Measurements from ENCODE around the gene CISH.

CISH gene

GRCh38 chr3:50610992-50611463, 546 bp downstream of the CISH start:
- TF ChIP-seq, protein P1, sequence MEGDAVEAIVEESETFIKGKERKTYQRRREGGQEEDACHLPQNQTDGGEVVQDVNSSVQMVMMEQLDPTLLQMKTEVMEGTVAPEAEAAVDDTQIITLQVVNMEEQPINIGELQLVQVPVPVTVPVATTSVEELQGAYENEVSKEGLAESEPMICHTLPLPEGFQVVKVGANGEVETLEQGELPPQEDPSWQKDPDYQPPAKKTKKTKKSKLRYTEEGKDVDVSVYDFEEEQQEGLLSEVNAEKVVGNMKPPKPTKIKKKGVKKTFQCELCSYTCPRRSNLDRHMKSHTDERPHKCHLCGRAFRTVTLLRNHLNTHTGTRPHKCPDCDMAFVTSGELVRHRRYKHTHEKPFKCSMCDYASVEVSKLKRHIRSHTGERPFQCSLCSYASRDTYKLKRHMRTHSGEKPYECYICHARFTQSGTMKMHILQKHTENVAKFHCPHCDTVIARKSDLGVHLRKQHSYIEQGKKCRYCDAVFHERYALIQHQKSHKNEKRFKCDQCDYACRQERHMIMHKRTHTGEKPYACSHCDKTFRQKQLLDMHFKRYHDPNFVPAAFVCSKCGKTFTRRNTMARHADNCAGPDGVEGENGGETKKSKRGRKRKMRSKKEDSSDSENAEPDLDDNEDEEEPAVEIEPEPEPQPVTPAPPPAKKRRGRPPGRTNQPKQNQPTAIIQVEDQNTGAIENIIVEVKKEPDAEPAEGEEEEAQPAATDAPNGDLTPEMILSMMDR (IDR thresholded peaks at IDR 0.05; ENCODE audit: low read depth, low read length), result no peak
- no peak for DNase-seq (ENCODE audit: low read depth, low spot score)
- H3K4me3 ChIP-seq (ENCODE audit: low read depth, low read length), result peak overlapping the region; percentile 55
- in situ Hi-C loops (cut with HindIII; ENCODE audit: low sequenced_read_pairs), result no loop called here

- in situ Hi-C loops (cut with HindIII; ENCODE audit: low sequenced_read_pairs), result no loop called here
- TF ChIP-seq, protein P1 (IDR thresholded peaks at IDR 0.05; ENCODE audit: low read depth, low read length), result no peak
- no peak for DNase-seq (ENCODE audit: low read depth, low spot score)
- peak overlapping the region; percentile 55 for H3K4me3 ChIP-seq (ENCODE audit: low read depth, low read length)
Observed at GRCh38 chr3:50610181-50610971, 1.2 kb downstream of the CISH start.

DNA sequence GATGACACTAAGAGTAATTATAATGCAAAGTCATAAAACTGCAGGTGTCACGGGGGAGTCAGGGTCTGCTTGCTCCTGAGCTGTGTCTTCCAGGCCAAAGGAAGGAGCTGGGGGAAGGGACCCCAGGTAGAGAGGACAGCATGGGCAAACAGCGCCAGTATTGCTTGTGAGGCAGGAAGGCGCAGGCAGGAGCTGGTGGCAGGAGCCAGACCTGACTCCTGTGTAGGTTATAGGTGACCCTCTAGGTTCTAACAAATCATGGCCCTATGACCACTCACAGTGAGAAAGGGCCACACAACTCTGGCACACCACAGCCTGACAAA, 1.9 kb downstream of the CISH start:
- TF ChIP-seq, protein P1 (IDR thresholded peaks at IDR 0.05; ENCODE audit: low read depth, low read length), result no peak
- H3K4me3 ChIP-seq (ENCODE audit: low read depth, low read length), result no peak overlapping the region
- in situ Hi-C loops (cut with HindIII; ENCODE audit: low sequenced_read_pairs), result no loop called here
- no peak for DNase-seq (ENCODE audit: low read depth, low spot score)

DNA sequence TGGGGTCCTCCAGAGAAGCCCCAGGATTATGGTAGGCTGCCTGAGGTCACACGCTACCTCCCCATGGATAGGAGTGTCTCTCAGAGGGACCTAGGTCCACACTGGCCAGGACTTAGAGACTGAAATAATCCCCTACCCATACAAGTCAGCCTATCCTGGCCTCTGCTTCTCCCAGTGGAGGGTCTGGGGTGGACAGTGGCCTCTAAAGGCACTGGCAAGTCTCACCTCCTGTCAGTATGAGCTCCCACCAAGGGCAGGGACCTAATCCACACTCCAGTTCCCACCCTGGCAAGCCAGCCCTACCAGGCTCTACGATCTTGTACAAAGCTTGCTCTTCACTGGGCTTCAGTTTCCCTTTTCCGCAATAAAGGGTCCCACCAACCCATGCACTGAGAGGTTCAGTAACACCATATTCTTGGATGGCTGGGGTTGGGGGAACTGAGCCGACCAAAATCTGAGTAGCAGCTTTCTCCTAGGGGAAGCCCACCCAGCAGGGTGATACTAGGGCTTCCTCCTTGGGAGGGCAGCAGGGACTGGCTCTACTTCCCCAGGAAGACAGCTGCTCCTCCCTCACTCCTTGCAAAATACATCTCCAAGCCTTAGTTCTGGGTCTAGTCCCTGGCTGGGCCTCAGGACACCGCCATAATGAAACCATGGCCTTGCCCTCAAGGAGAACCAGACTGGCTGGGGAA, 2.4 kb downstream of the CISH start:
- in situ Hi-C loops (cut with HindIII; ENCODE audit: low sequenced_read_pairs), result no loop called here
- TF ChIP-seq, protein P1 (IDR thresholded peaks at IDR 0.05; ENCODE audit: low read depth, low read length), result no peak
- no peak overlapping the region for H3K4me3 ChIP-seq (ENCODE audit: low read depth, low read length)

GRCh38 chr3:50608278-50608677, 3.3 kb downstream of the CISH start:
- in situ Hi-C loops (cut with HindIII; ENCODE audit: low sequenced_read_pairs), result no loop called here
- DNase-seq (ENCODE audit: low read depth, low spot score), result no peak
- H3K4me3 ChIP-seq (ENCODE audit: low read depth, low read length), result no peak overlapping the region
- TF ChIP-seq, protein P1 (IDR thresholded peaks at IDR 0.05; ENCODE audit: low read depth, low read length), result no peak

More for the DNA sequence above, 2.4 kb downstream of the CISH start:
- DNase-seq (ENCODE audit: low read depth, low spot score), result no peak

GRCh38 chr3:50607271-50608091, 4.1 kb downstream of the CISH start:
- H3K4me3 ChIP-seq (ENCODE audit: low read depth, low read length), result no peak overlapping the region
- in situ Hi-C loops (cut with HindIII; ENCODE audit: low sequenced_read_pairs), result no loop called here
- DNase-seq (ENCODE audit: low read depth, low spot score), result no peak
- TF ChIP-seq, protein P1 (IDR thresholded peaks at IDR 0.05; ENCODE audit: low read depth, low read length), result no peak

All from astrocyte of the spinal cord (primary cell).